ENCODE results near the gene ANKRD61. TPM values are rescaled to one million over a fixed set of nuclear protein-coding genes. Genes with fewer than 3 reads are reported as not detected.

The ANKRD61 gene
- total RNA-seq, 1 donor from 2014 or later = 0.26 TPM

GRCh38 chr7:6022707-6023106, 8.5 kb upstream of the ANKRD61 start:
- no peak overlapping the region for H3K4me3 ChIP-seq (ENCODE audit: low read depth, low read length)
- peaks cover 30% of the 10 kb centered on the region for H3K36me3 ChIP-seq (ENCODE audit: control insufficient read depth, insufficient read depth, low read length)
- H3K27me3 ChIP-seq (ENCODE audit: control insufficient read depth, insufficient read depth, low read length) = no peaks in the 10 kb centered on the region
- FAIRE-seq = no peak
- no peak for DNase-seq (ENCODE audit: low read depth)
- TF ChIP-seq, protein P1, sequence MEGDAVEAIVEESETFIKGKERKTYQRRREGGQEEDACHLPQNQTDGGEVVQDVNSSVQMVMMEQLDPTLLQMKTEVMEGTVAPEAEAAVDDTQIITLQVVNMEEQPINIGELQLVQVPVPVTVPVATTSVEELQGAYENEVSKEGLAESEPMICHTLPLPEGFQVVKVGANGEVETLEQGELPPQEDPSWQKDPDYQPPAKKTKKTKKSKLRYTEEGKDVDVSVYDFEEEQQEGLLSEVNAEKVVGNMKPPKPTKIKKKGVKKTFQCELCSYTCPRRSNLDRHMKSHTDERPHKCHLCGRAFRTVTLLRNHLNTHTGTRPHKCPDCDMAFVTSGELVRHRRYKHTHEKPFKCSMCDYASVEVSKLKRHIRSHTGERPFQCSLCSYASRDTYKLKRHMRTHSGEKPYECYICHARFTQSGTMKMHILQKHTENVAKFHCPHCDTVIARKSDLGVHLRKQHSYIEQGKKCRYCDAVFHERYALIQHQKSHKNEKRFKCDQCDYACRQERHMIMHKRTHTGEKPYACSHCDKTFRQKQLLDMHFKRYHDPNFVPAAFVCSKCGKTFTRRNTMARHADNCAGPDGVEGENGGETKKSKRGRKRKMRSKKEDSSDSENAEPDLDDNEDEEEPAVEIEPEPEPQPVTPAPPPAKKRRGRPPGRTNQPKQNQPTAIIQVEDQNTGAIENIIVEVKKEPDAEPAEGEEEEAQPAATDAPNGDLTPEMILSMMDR (IDR thresholded peaks at IDR 0.05; ENCODE audit: insufficient read depth, low read length, severe bottlenecking) = no peak

DNA sequence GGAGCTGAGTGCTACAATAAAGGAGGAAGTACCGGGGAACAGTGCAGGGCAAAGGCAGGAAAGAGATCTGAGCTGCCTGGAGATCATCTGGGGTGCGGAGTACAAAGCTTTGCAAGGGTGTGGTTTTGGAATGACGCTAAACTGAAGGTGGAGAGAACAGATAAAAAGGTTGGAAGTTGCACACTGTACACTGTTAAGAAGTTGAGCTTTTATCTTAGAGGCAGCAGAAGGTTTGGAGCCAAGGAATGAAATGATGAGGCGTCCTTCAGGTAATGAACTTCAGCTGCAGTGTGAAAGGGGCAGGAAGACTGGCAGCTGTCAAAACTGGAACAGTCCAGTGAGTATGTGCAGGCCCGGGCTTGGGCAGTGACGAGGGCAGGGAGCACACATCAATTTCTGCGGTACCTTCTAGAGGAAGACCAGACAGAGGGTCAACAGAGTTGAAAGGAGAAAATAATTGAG, 7.2 kb upstream of the ANKRD61 start:
- DNase-seq (ENCODE audit: low read depth) = no peak
- TF ChIP-seq, protein P1 (IDR thresholded peaks at IDR 0.05; ENCODE audit: insufficient read depth, low read length, severe bottlenecking) = no peak
- H3K4me3 ChIP-seq (ENCODE audit: low read depth, low read length) = no peak overlapping the region
- H3K27me3 ChIP-seq (ENCODE audit: control insufficient read depth, insufficient read depth, low read length) = no peaks in the 10 kb centered on the region
- H3K36me3 ChIP-seq (ENCODE audit: control insufficient read depth, insufficient read depth, low read length) = peaks cover 28% of the 10 kb centered on the region
- no peak for FAIRE-seq

- FAIRE-seq (no peak), DNase-seq (ENCODE audit: low read depth) (peak; percentile 12)
- Histone ChIP-seq H3K27me3 (ENCODE audit: control insufficient read depth, insufficient read depth, low read length) (no peaks in the 10 kb centered on the region), H3K36me3 (ENCODE audit: control insufficient read depth, insufficient read depth, low read length) (peaks cover 28% of the 10 kb centered on the region), H3K4me3 (ENCODE audit: low read depth, low read length) (no peak overlapping the region)
- TF ChIP-seq, protein P1 (IDR thresholded peaks at IDR 0.05; ENCODE audit: insufficient read depth, low read length, severe bottlenecking) = peak; percentile 31
Measured at GRCh38 chr7:6026011-6026819, 5.0 kb upstream of the ANKRD61 start.

- Histone ChIP-seq H3K36me3 (ENCODE audit: control insufficient read depth, insufficient read depth, low read length) (peaks cover 23% of the 10 kb centered on the region), H3K4me3 (ENCODE audit: low read depth, low read length) (no peak overlapping the region), H3K27me3 (ENCODE audit: control insufficient read depth, insufficient read depth, low read length) (no peaks in the 10 kb centered on the region)
- FAIRE-seq (no peak), DNase-seq (ENCODE audit: low read depth) (no peak)
- TF ChIP-seq, protein P1 (IDR thresholded peaks at IDR 0.05; ENCODE audit: insufficient read depth, low read length, severe bottlenecking) = no peak
Measured at GRCh38 chr7:6026820-6027311, 4.3 kb upstream of the ANKRD61 start.

DNA sequence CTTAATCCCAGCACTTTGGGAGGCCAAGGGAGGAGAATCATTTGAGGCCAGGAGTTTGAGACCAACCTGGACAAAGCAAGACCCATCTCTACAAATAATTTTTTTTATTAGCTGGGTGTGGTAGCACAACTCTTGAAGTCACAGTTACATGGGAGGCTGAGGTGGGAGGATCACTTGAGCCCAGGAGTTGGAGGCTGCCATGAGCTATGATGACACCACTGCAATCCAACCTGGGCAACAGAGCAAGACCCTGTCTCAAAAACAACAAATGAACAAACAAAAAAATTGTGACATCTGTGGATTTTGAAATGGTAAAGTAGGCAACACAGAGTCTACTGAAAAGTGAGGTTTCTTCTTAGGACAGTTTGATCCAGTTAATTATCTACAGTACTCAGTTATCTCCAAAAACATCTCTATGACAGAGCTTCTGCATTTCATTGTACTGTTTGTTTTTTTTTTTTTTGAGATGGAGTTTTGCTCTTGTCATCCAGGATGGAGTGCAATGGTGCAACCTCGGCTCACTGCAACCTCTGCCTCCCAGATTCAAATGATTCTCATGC, 3.3 kb upstream of the ANKRD61 start:
- FAIRE-seq = no peak
- no peaks in the 10 kb centered on the region for H3K27me3 ChIP-seq (ENCODE audit: control insufficient read depth, insufficient read depth, low read length)
- TF ChIP-seq, protein P1 (IDR thresholded peaks at IDR 0.05; ENCODE audit: insufficient read depth, low read length, severe bottlenecking) = no peak
- no peak overlapping the region for H3K4me3 ChIP-seq (ENCODE audit: low read depth, low read length)
- H3K36me3 ChIP-seq (ENCODE audit: control insufficient read depth, insufficient read depth, low read length) = peaks cover 16% of the 10 kb centered on the region
- no peak for DNase-seq (ENCODE audit: low read depth)

Measured in bronchial epithelial cell (primary cell).